NCI-H460 (cell line): Measurements from ENCODE around the gene GRK6. TPM values are rescaled to one million over a fixed set of nuclear protein-coding genes. Genes with fewer than 3 reads are reported as not detected.

Experiments
- total RNA-seq: library from RNA; depleted of rRNA; stranded (reverse); fragments of >200 nt; shearing (Covaris generic); gene quantifications from 2 replicates; pipeline ENCODE4 v1.2.3, GENCODE V29; 2014; rRNA removed

The GRK6 gene
- total RNA-seq, 1 experiment from 2014 or later = 38.3 TPM

Other genes starting within 250 kb of the GRK6 start
- gene RAB24, start 123.0 kb upstream of the GRK6 start, total RNA-seq = 29.1 and 29.7 TPM in 2 replicates
- gene PRELID1, start 122.9 kb upstream of the GRK6 start, total RNA-seq = 192 and 236 TPM in 2 replicates
- gene MXD3, start 114.8 kb upstream of the GRK6 start, total RNA-seq = 15.3 and 15.8 TPM in 2 replicates
- gene LMAN2, start 75.0 kb upstream of the GRK6 start, total RNA-seq = 274 and 278 TPM in 2 replicates
- gene RGS14, start 68.8 kb upstream of the GRK6 start, total RNA-seq = 16.0 and 21.4 TPM in 2 replicates
- gene SLC34A1, start 42.2 kb upstream of the GRK6 start, total RNA-seq = not detected in 2 replicates
- gene PFN3, start 26.0 kb upstream of the GRK6 start, total RNA-seq = not detected in 2 replicates
- 10.9 and 12.8 TPM in 2 replicates for gene F12, start 17.1 kb upstream of the GRK6 start, total RNA-seq
- gene PRR7, start 20.1 kb downstream of the GRK6 start, total RNA-seq = 29.8 and 34.5 TPM in 2 replicates
- gene DBN1, start 47.0 kb downstream of the GRK6 start, total RNA-seq = 53.1 and 59.3 TPM in 2 replicates
- gene PDLIM7, start 70.9 kb downstream of the GRK6 start, total RNA-seq = 24.3 and 25.0 TPM in 2 replicates
- 0.61 and 1.2 TPM in 2 replicates for gene DOK3, start 83.2 kb downstream of the GRK6 start, total RNA-seq
- 88.9 and 95.6 TPM in 2 replicates for gene DDX41, start 90.3 kb downstream of the GRK6 start, total RNA-seq
- gene FAM193B, start 127.9 kb downstream of the GRK6 start, total RNA-seq = 15.5 and 20.8 TPM in 2 replicates
- gene TMED9, start 165.5 kb downstream of the GRK6 start, total RNA-seq = 47.5 and 57.0 TPM in 2 replicates
- gene B4GALT7, start 173.5 kb downstream of the GRK6 start, total RNA-seq = 18.7 and 19.1 TPM in 2 replicates